ENCODE results near the gene OR1F1.
"Not testable (repeated sequence)": the region's sequence is repeated elsewhere in the genome, so short reads cannot be mapped to it uniquely, and the experiment has no call there.

Gene OR1F1

GRCh38 chr16:3205939-3206338 lies 17.9 kb downstream of the OR1F1 start:
- not testable (repeated sequence) for DNase-seq

- no peak for DNase-seq
These were observed 19.3 kb downstream of the OR1F1 start for GRCh38 chr16:3207086-3207953.

- DNase-seq, result no peak
These were observed 24.0 kb downstream of the OR1F1 start for GRCh38 chr16:3212006-3212405.

GRCh38 chr16:3212567-3212966 lies 24.6 kb downstream of the OR1F1 start:
- DNase-seq, result no peak

GRCh38 chr16:3214904-3215600 lies 27.0 kb downstream of the OR1F1 start:
- no peak for DNase-seq

GRCh38 chr16:3215601-3216262 lies 27.7 kb downstream of the OR1F1 start:
- no peak for DNase-seq

- no peak for DNase-seq
These were observed 28.2 kb downstream of the OR1F1 start for GRCh38 chr16:3216263-3216640.

- DNase-seq, result no peak
These were observed 32.8 kb downstream of the OR1F1 start for GRCh38 chr16:3220839-3221238.

- no peak for DNase-seq
These were observed 36.0 kb downstream of the OR1F1 start for GRCh38 chr16:3223913-3224515.

GRCh38 chr16:3234543-3234856 lies 46.5 kb downstream of the OR1F1 start:
- DNase-seq, result no peak

GRCh38 chr16:3234857-3235561 lies 47.0 kb downstream of the OR1F1 start, which contains the start of gene ZNF200:
TSS of gene ZNF200 (minus strand) at chr16:3235158. CDS start at chr16:3233755, 1,403 bp downstream.
- DNase-seq, result peak; percentile 96

- no peak for DNase-seq
These were observed 48.1 kb downstream of the OR1F1 start for GRCh38 chr16:3235856-3236669.

GRCh38 chr16:3241761-3242160 lies 53.8 kb downstream of the OR1F1 start:
- DNase-seq, result no peak

GRCh38 chr16:3242709-3243108 lies 54.7 kb downstream of the OR1F1 start:
- DNase-seq, result no peak

GRCh38 chr16:3243882-3244281 lies 55.9 kb downstream of the OR1F1 start:
- no peak for DNase-seq

- DNase-seq, result no peak
These were observed 58.0 kb downstream of the OR1F1 start for GRCh38 chr16:3246002-3246401.

- DNase-seq, result no peak
These were observed 58.9 kb downstream of the OR1F1 start for GRCh38 chr16:3246876-3247275.

GRCh38 chr16:3248596-3248995 lies 60.6 kb downstream of the OR1F1 start:
- no peak for DNase-seq

GRCh38 chr16:3249020-3249419 lies 61.0 kb downstream of the OR1F1 start:
- DNase-seq, result no peak

GRCh38 chr16:3249451-3249850 lies 61.4 kb downstream of the OR1F1 start:
- no peak for DNase-seq

GRCh38 chr16:3252967-3253366 lies 65.0 kb downstream of the OR1F1 start:
- DNase-seq, result no peak

- no peak for DNase-seq
These were observed 66.3 kb downstream of the OR1F1 start for GRCh38 chr16:3254309-3254708.
